ENCODE measurements around the gene ARHGAP6. TPM values are rescaled to one million over a fixed set of nuclear protein-coding genes. Genes with fewer than 3 reads are reported as not detected.

Gene ARHGAP6
- total RNA-seq, 1 donor from 2014 or later = 33.6 TPM

DNA sequence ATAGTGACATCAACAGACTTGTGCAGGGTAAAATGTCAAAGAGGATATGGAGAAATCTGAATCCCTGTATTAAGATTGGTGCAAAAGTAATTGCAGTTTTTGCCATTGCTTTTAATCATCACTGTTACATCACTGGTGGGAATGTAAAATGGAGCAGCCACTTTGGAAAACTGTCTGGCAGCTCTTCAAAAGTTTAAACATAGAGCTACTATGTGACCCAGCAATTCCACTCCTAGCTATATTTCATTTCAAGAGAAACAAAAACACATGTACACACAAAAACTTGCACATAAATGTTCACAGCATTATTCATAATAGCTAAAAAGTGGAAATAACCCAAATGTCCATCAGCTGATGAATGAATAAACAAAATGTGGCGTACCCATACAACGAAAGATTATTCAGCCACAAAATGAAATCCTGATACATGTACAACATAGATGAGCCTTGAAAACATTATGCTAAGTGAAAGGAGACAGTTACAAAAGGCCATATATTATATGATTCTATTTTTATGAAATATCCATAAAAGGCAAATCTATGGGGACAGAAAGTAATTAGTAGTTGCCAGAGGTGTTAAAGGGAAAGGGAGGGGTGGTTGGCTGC lies 266.1 kb downstream of the ARHGAP6 start:
- Histone ChIP-seq H3K4me3 (no peak overlapping the region), H3K27me3 (no peaks in the 10 kb centered on the region), H3K27ac (no peak overlapping the region), H3K9me3 (no peaks in the 10 kb centered on the region), H3K36me3 (no peaks in the 10 kb centered on the region), H3K4me1 (peaks cover 0 to 9% of the 10 kb centered on the region in 2 donors)
- intact Hi-C loops (cut with DNase I) = no loop called here
- DNase-seq (ENCODE audit: low spot score in 2 of 2) = no peak
- TF ChIP-seq, protein P1, sequence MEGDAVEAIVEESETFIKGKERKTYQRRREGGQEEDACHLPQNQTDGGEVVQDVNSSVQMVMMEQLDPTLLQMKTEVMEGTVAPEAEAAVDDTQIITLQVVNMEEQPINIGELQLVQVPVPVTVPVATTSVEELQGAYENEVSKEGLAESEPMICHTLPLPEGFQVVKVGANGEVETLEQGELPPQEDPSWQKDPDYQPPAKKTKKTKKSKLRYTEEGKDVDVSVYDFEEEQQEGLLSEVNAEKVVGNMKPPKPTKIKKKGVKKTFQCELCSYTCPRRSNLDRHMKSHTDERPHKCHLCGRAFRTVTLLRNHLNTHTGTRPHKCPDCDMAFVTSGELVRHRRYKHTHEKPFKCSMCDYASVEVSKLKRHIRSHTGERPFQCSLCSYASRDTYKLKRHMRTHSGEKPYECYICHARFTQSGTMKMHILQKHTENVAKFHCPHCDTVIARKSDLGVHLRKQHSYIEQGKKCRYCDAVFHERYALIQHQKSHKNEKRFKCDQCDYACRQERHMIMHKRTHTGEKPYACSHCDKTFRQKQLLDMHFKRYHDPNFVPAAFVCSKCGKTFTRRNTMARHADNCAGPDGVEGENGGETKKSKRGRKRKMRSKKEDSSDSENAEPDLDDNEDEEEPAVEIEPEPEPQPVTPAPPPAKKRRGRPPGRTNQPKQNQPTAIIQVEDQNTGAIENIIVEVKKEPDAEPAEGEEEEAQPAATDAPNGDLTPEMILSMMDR (IDR thresholded peaks at IDR 0.05) = no peak

DNA sequence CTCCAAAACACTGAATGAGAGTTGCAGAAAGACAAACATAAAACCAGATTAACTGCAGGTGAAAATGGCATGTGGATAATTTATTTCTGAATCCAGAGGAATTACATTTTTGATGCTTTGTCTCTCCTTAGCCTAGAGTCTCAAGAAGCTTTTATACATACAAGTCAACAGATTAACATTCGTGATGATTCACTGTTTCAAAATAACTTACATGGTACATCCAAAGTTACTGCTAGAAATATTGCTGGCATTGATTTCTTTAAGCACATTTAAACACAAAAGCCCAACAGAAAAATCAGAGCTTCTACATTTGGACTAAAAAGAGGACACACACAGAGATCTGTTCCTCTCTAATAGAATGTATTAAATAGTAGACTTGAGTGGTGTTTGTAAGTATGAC lies 266.9 kb downstream of the ARHGAP6 start:
- no peak for DNase-seq (ENCODE audit: low spot score in 2 of 2)
- Histone ChIP-seq H3K4me3 (no peak overlapping the region), H3K27me3 (no peaks in the 10 kb centered on the region), H3K27ac (no peak overlapping the region), H3K9me3 (no peaks in the 10 kb centered on the region), H3K36me3 (no peaks in the 10 kb centered on the region), H3K4me1 (peaks cover 0 to 9% of the 10 kb centered on the region in 2 donors)
- intact Hi-C loops (cut with DNase I) = no loop called here
- TF ChIP-seq, protein P1 (IDR thresholded peaks at IDR 0.05) = no peak

DNA sequence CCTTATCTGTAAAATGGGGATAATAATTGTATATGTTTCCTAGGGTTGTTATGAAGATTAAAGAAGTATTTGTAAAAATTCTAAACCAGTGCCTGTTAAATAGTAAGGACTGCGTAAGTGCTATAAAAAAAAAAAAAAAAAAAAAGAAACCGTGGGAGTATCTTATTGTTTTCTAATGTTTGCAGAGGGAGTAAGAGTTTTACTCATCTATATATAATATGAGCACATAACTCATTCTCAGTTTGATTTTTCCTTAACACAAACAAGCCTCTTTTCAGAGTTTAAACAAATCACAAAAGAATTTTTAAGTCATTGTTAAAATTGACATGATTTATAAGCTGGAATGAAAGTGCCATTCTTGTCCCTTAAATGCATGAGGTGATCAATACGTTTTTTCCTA lies 267.6 kb downstream of the ARHGAP6 start:
- Histone ChIP-seq H3K36me3 (no peaks in the 10 kb centered on the region), H3K9me3 (no peaks in the 10 kb centered on the region), H3K27me3 (no peaks in the 10 kb centered on the region), H3K27ac (no peak overlapping the region), H3K4me3 (no peak overlapping the region), H3K4me1 (peaks cover 0 to 9% of the 10 kb centered on the region in 2 donors)
- TF ChIP-seq, protein P1 (IDR thresholded peaks at IDR 0.05) = no peak
- intact Hi-C loops (cut with DNase I) = no loop called here
- DNase-seq (ENCODE audit: low spot score in 2 of 2) = no peak

DNA sequence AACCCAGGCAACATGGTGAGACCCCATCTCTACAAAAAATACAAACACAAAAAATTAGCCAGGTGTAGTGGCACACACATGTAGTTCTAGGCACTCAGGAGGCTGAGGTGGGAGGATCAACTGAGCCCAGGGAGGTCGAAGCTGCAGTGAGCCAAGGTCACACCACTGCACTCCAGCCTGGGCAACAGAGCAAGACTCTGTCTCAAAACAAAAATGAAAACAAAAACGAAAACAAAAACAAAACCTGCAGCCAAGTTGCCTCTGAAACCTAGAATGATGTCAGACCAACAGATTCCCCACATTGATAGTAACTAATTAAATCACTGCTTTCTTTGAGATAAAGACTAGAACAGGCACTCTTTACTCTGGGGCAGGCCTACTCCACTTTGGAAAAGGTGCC lies 268.0 kb downstream of the ARHGAP6 start:
- H3K4me1 ChIP-seq = peaks cover 0 to 9% of the 10 kb centered on the region in 2 donors
- intact Hi-C loops (cut with DNase I) = no loop called here
- no peak overlapping the region for H3K4me3 ChIP-seq
- no peaks in the 10 kb centered on the region for H3K27me3 ChIP-seq
- no peaks in the 10 kb centered on the region for H3K36me3 ChIP-seq
- TF ChIP-seq, protein P1 (IDR thresholded peaks at IDR 0.05) = no peak
- H3K27ac ChIP-seq = no peak overlapping the region
- H3K9me3 ChIP-seq = no peaks in the 10 kb centered on the region
- no peak for DNase-seq (ENCODE audit: low spot score in 2 of 2)

DNA sequence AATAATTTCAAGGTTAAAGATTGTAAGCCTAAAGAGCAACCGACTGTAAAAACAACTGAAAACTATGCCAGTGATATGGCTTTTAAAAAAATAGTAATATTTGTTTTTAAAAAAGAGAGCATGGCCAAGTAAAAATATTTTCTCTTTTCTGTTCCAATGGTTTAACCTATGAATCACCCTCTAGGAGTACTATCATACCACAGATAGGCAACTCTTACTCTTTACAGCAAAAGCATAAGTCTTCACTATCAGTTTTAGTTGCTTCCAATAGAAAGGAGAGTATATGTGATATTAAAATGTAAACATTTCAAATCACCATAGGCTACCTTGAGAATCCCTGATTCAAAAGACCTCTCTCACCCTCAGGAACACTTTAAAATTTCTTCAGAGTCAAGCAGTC lies 269.9 kb downstream of the ARHGAP6 start:
- Histone ChIP-seq H3K27me3 (no peaks in the 10 kb centered on the region), H3K4me3 (no peak overlapping the region), H3K36me3 (no peaks in the 10 kb centered on the region), H3K4me1 (peaks cover 0 to 11% of the 10 kb centered on the region in 2 donors), H3K9me3 (no peaks in the 10 kb centered on the region), H3K27ac (no peak overlapping the region)
- intact Hi-C loops (cut with DNase I) = no loop called here
- TF ChIP-seq, protein P1 (IDR thresholded peaks at IDR 0.05) = no peak
- no peak for DNase-seq (ENCODE audit: low spot score in 2 of 2)

Measured in ascending aorta (tissue), 2 donors.